Smooth muscle cell (in vitro differentiated cells): ENCODE measurements around the gene RNF212B. TPM values are rescaled to one million over a fixed set of nuclear protein-coding genes. Genes with fewer than 3 reads are reported as not detected.

Experiments
- DNase-seq: peaks from one replicate; lab custom pipeline; 2025; ENCODE audit not compliant: unreplicated experiment; lab: John Stamatoyannopoulos, UW
- H2AFZ ChIP-seq: fragments of 200-600 bp; sonication (generic); 2 replicates; pipeline ENCODE4 v1.6.0; 2016; ENCODE audit warnings: antibody characterized with exemption, low read depth, mild to moderate bottlenecking
- H3F3A ChIP-seq: fragments of 200-600 bp; sonication (generic); 2 replicates; pipeline ENCODE4 v1.6.0; 2017; ENCODE audit warnings: antibody characterized with exemption, low read depth
- H3K27ac ChIP-seq: fragments of 200-600 bp; sonication (generic); 2 replicates; pipeline ENCODE4 v1.5.1; 2016; ENCODE audit warnings: low read depth, mild to moderate bottlenecking
- H3K27me3 ChIP-seq: fragments of 200-600 bp; sonication (generic); 2 replicates; pipeline ENCODE4 v1.6.1; 2016; ENCODE audit warnings: low read depth, mild to moderate bottlenecking
- H3K36me3 ChIP-seq: fragments of 200-600 bp; sonication (generic); 2 replicates; pipeline ENCODE4 v1.5.1; 2016; ENCODE audit warnings: low read depth
- H3K4me1 ChIP-seq: fragments of 200-600 bp; sonication (generic); 2 replicates; pipeline ENCODE4 v1.5.1; 2016; ENCODE audit warnings: low read depth
- H3K4me2 ChIP-seq: fragments of 200-600 bp; sonication (generic); 2 replicates; pipeline ENCODE4 v1.6.0; 2016; ENCODE audit warnings: mild to moderate bottlenecking
- H3K4me3 ChIP-seq: fragments of 200-600 bp; sonication (generic); 2 replicates; pipeline ENCODE4 v1.5.1; 2016; ENCODE audit warnings: mild to moderate bottlenecking
- H3K79me2 ChIP-seq: fragments of 200-600 bp; sonication (generic); 2 replicates; pipeline ENCODE4 v1.6.0; 2016; ENCODE audit warnings: low read depth, mild to moderate bottlenecking
- H3K9ac ChIP-seq: fragments of 200-600 bp; sonication (generic); 2 replicates; pipeline ENCODE4 v1.6.0; 2016; ENCODE audit warnings: low read depth
- H3K9me3 ChIP-seq: fragments of 200-600 bp; sonication (generic); replicated peaks from 2 replicates; pipeline ENCODE4 v1.5.1; 2016; ENCODE audit warnings: low read depth
- H4K20me1 ChIP-seq: fragments of 200-600 bp; sonication (generic); 2 replicates; pipeline ENCODE4 v1.6.0; 2016; ENCODE audit warnings: low read depth
- CTCF ChIP-seq: fragments of 200-600 bp; sonication (generic); IDR thresholded peaks from 2 replicates; pipeline ENCODE4 v1.5.1; 2017; ENCODE audit warnings: borderline replicate concordance, mild to moderate bottlenecking, antibody characterized with exemption; ENCODE audit not compliant: insufficient read depth, poor library complexity, severe bottlenecking
- whole genome bisulfite sequencing: methylation state at CpG from one replicate; pipeline ENCODE4 v1.1.7; 2016; ENCODE audit warnings: low lambda C conversion rate; 5-methylcytosine and 5-hydroxymethylcytosine counted together
- polyA plus RNA-seq: library from polyadenylated mRNA; unstranded; fragments of >200 nt; fragmentation: Nextera tagmentation; extraction: Ambion mirVana; gene quantifications from 2 replicates; pipeline ENCODE4 v1.2.1, GENCODE V29; 2016
- total RNA-seq: library from RNA; depleted of rRNA; stranded (reverse); fragments of >200 nt; gene quantifications from 2 replicates; pipeline ENCODE4 v1.2.3, GENCODE V29; 2014

The RNF212B gene
- total and polyA plus RNA-seq, 2 experiments from 2014 or later = not detected

- Histone ChIP-seq H3K9me3 (no peaks in the 10 kb centered on the region), H3K4me3 (no peak overlapping the region), H3K36me3 (no peaks in the 10 kb centered on the region), H3K4me2 (no peak overlapping the region), H3K27ac (no peak overlapping the region), H2AFZ (no peak overlapping the region), H4K20me1 (no peaks in the 10 kb centered on the region), H3F3A (no peaks in the 10 kb centered on the region), H3K27me3 (peaks cover 22% of the 10 kb centered on the region), H3K79me2 (no peaks in the 10 kb centered on the region), H3K4me1 (no peaks in the 10 kb centered on the region), H3K9ac (no peak overlapping the region)
- DNase-seq = no peak
- no peak for TF ChIP-seq CTCF
Measured at GRCh38 chr14:23245282-23245681, 7.5 kb downstream of the RNF212B start.

GRCh38 chr14:23248601-23249000 lies 10.9 kb downstream of the RNF212B start:
- Histone ChIP-seq H3K27me3 (peaks cover 42% of the 10 kb centered on the region), H3K79me2 (no peaks in the 10 kb centered on the region), H3K4me3 (no peak overlapping the region), H3K9me3 (no peaks in the 10 kb centered on the region), H4K20me1 (no peaks in the 10 kb centered on the region), H3K27ac (no peak overlapping the region), H3K9ac (no peak overlapping the region), H3K4me1 (no peaks in the 10 kb centered on the region), H3K36me3 (no peaks in the 10 kb centered on the region), H3K4me2 (no peak overlapping the region), H2AFZ (no peak overlapping the region), H3F3A (no peaks in the 10 kb centered on the region)
- WGBS = 35% methylated on average over 7 of the region's 7 CpGs
- no peak for DNase-seq
- no peak for TF ChIP-seq CTCF

- H3K9me3 ChIP-seq = no peaks in the 10 kb centered on the region
- no peak overlapping the region for H3K4me3 ChIP-seq
- H3K9ac ChIP-seq = no peak overlapping the region
- H3K27ac ChIP-seq = no peak overlapping the region
- TF ChIP-seq CTCF = no peak
- DNase-seq = no peak
- no peak overlapping the region for H3K4me2 ChIP-seq
- no peaks in the 10 kb centered on the region for H3F3A ChIP-seq
- peaks cover 37% of the 10 kb centered on the region for H3K27me3 ChIP-seq
- 85% methylated on average over 6 of the region's 6 CpGs for WGBS
- no peaks in the 10 kb centered on the region for H4K20me1 ChIP-seq
- no peaks in the 10 kb centered on the region for H3K79me2 ChIP-seq
- H3K36me3 ChIP-seq = no peaks in the 10 kb centered on the region
- no peaks in the 10 kb centered on the region for H3K4me1 ChIP-seq
- no peak overlapping the region for H2AFZ ChIP-seq
Measured at GRCh38 chr14:23249824-23250223, 12.1 kb downstream of the RNF212B start.

- H4K20me1 ChIP-seq = no peaks in the 10 kb centered on the region
- H3K4me3 ChIP-seq = no peak overlapping the region
- no peak overlapping the region for H2AFZ ChIP-seq
- no peaks in the 10 kb centered on the region for H3F3A ChIP-seq
- DNase-seq = no peak
- no peaks in the 10 kb centered on the region for H3K36me3 ChIP-seq
- H3K27ac ChIP-seq = no peak overlapping the region
- H3K4me2 ChIP-seq = no peak overlapping the region
- no peak overlapping the region for H3K9ac ChIP-seq
- H3K9me3 ChIP-seq = no peaks in the 10 kb centered on the region
- TF ChIP-seq CTCF = no peak
- H3K4me1 ChIP-seq = no peaks in the 10 kb centered on the region
- H3K79me2 ChIP-seq = no peaks in the 10 kb centered on the region
- WGBS = 37% methylated on average over 3 of the region's 3 CpGs
- peaks cover 26% of the 10 kb centered on the region for H3K27me3 ChIP-seq
Measured at GRCh38 chr14:23252006-23252405, 14.3 kb downstream of the RNF212B start.
